GM23338 (cell line): ENCODE measurements around the gene SLC6A7. TPM values are rescaled to one million over a fixed set of nuclear protein-coding genes. Genes with fewer than 3 reads are reported as not detected.

Experiments used
- ATAC-seq: fragments of 200-7000 bp; cut with Tn5 transposase; 3 replicates; pipeline ENCODE4 v1.9.1; 2020
- DNase-seq: peaks from one replicate; pipeline ENCODE4 v3.0.0-alpha.2; 2015; ENCODE audit warnings: low spot score
- H2AFZ ChIP-seq: fragments of 200-600 bp; sonication (generic); 2 replicates; pipeline ENCODE4 v1.8.0; 2016; ENCODE audit warnings: antibody characterized with exemption, mild to moderate bottlenecking, moderate library complexity
- H3F3A ChIP-seq: fragments of 200-600 bp; sonication (generic); replicated peaks from 2 replicates; pipeline ENCODE4 v1.8.0; 2017; ENCODE audit warnings: antibody characterized with exemption, mixed run types, low read depth
- H3K27ac ChIP-seq: fragments of 200-600 bp; sonication (generic); 2 replicates; pipeline ENCODE4 v1.6.1; 2016; ENCODE audit warnings: low read depth
- H3K27me3 ChIP-seq: fragments of 200-600 bp; sonication (generic); 2 replicates; pipeline ENCODE4 v1.8.0; 2016; ENCODE audit warnings: mild to moderate bottlenecking, mixed run types, moderate library complexity; ENCODE audit not compliant: insufficient read depth
- H3K36me3 ChIP-seq: fragments of 200-600 bp; sonication (generic); 2 replicates; pipeline ENCODE4 v1.8.0; 2016; ENCODE audit warnings: mild to moderate bottlenecking; ENCODE audit not compliant: insufficient read depth
- H3K4me1 ChIP-seq: fragments of 200-600 bp; sonication (generic); 2 replicates; pipeline ENCODE4 v1.8.0; 2016; ENCODE audit warnings: mild to moderate bottlenecking, moderate library complexity; ENCODE audit not compliant: insufficient read depth
- H3K4me2 ChIP-seq: fragments of 200-600 bp; sonication (generic); 2 replicates; pipeline ENCODE4 v1.7.1; 2017; ENCODE audit warnings: mixed run types
- H3K4me3 ChIP-seq: fragments of 200-600 bp; sonication (generic); 2 replicates; pipeline ENCODE4 v1.6.1; 2016; ENCODE audit warnings: mixed run types
- H3K79me2 ChIP-seq: fragments of 200-600 bp; sonication (generic); replicated peaks from 2 replicates; pipeline ENCODE4 v1.8.0; 2017; ENCODE audit warnings: mild to moderate bottlenecking; ENCODE audit not compliant: insufficient read depth
- H3K9me2 ChIP-seq: fragments of 200-600 bp; sonication (generic); 2 replicates; pipeline ENCODE4 v1.8.0; 2017; ENCODE audit not compliant: insufficient read depth
- H4K20me1 ChIP-seq: fragments of 200-600 bp; sonication (generic); replicated peaks from 2 replicates; pipeline ENCODE4 v1.8.0; 2017; ENCODE audit warnings: mild to moderate bottlenecking; ENCODE audit not compliant: insufficient read depth
- H3K27ac Mint-ChIP-seq: 2 replicates; pipeline ENCODE4 v1.8.0; 2020; ENCODE audit warnings: inconsistent platforms, mild to moderate bottlenecking, moderate library complexity, mixed read lengths
- H3K27me3 Mint-ChIP-seq: 3 replicates; pipeline ENCODE4 v1.8.0; 2022; ENCODE audit warnings: low read depth, mild to moderate bottlenecking, moderate library complexity, mixed read lengths, inconsistent platforms; ENCODE audit not compliant: insufficient read depth, poor library complexity
- H3K36me3 Mint-ChIP-seq: 3 replicates; pipeline ENCODE4 v1.8.0; 2021; ENCODE audit warnings: low read depth, mild to moderate bottlenecking, inconsistent platforms, moderate library complexity, mixed read lengths
- H3K4me1 Mint-ChIP-seq: 3 replicates; pipeline ENCODE4 v1.8.0; 2020; ENCODE audit warnings: mild to moderate bottlenecking, inconsistent platforms, mixed read lengths
- H3K4me3 Mint-ChIP-seq: 3 replicates; pipeline ENCODE4 v1.8.0; 2021; ENCODE audit warnings: moderate library complexity, mild to moderate bottlenecking, inconsistent platforms, mixed read lengths
- H3K9me3 Mint-ChIP-seq: 3 replicates; pipeline ENCODE4 v1.8.0; 2020; ENCODE audit warnings: moderate library complexity, mild to moderate bottlenecking, inconsistent platforms, mixed read lengths
- CREB1 ChIP-seq: fragments of 250-450 bp; sonication (Bioruptor Pico); IDR thresholded peaks from 2 replicates; pipeline ENCODE4 v1.5.0; 2020; ENCODE audit warnings: low read depth, mild to moderate bottlenecking, moderate library complexity
- CTCF ChIP-seq, 2 experiments: fragments of 200-600 bp in 1 of 2; sonication (generic) in 1 of 2; conservative IDR thresholded peaks; 2 replicates each; pipeline versions ENCODE4 v1.5.1 to v1.6.1; 2016 to 2017; ENCODE audit warnings: antibody characterized with exemption in 2 of 2, low read depth in 2 of 2, mild to moderate bottlenecking in 2 of 2, moderate library complexity in 1 of 2
- ETS1 ChIP-seq: IDR thresholded peaks from 2 replicates; pipeline ENCODE4 v1.6.1; 2016; ENCODE audit warnings: antibody characterized with exemption
- EZH2 ChIP-seq: fragments of 200-600 bp; sonication (generic); IDR thresholded peaks from one replicate; pipeline ENCODE4 v1.8.0; 2017; ENCODE audit warnings: antibody characterized with exemption, mild to moderate bottlenecking, low read depth; ENCODE audit not compliant: unreplicated experiment
- EZH2phosphoT487 ChIP-seq: fragments of 200-600 bp; sonication (generic); IDR thresholded peaks from one replicate; pipeline ENCODE4 v1.8.1; 2018; ENCODE audit warnings: antibody characterized with exemption; ENCODE audit not compliant: unreplicated experiment
- NANOG ChIP-seq: IDR thresholded peaks from 2 replicates; pipeline ENCODE4 v1.6.1; 2016; ENCODE audit warnings: antibody characterized with exemption, borderline replicate concordance
- POLR2AphosphoS5 ChIP-seq: IDR thresholded peaks from 2 replicates; pipeline ENCODE4 v1.6.1; 2016; ENCODE audit warnings: antibody characterized with exemption, low read depth
- STAT1 ChIP-seq: IDR thresholded peaks from one replicate; pipeline ENCODE4 v1.6.1; 2016; ENCODE audit warnings: antibody characterized with exemption; ENCODE audit not compliant: unreplicated experiment
- ZNF114 ChIP-seq: fragments of 250-450 bp; sonication (Bioruptor Pico); IDR thresholded peaks from 2 replicates; pipeline ENCODE4 v1.5.0; 2020; ENCODE audit warnings: mild to moderate bottlenecking, moderate library complexity
- ZNF331 ChIP-seq: fragments of 250-450 bp; sonication (Bioruptor Pico); IDR thresholded peaks from 2 replicates; pipeline ENCODE4 v1.5.0; 2020; ENCODE audit warnings: low read depth, mild to moderate bottlenecking, moderate library complexity
- ZNF462 ChIP-seq: fragments of 250-450 bp; sonication (Bioruptor Pico); IDR thresholded peaks from 2 replicates; pipeline ENCODE4 v1.5.0; 2020; ENCODE audit warnings: mild to moderate bottlenecking, moderate library complexity
- polyA plus RNA-seq: library from polyadenylated mRNA; unstranded; fragments of >200 nt; fragmentation: Nextera tagmentation; extraction: Ambion mirVana; gene quantifications from 2 replicates; pipeline ENCODE4 v1.2.1, GENCODE V29; 2016
- total RNA-seq: library from RNA; depleted of rRNA; stranded (reverse); fragments of >200 nt; shearing (Covaris generic); gene quantifications from 2 replicates; pipeline ENCODE4 v1.2.3, GENCODE V29; 2014

The SLC6A7 gene
- total and polyA plus RNA-seq, 2 experiments from 2014 or later, result not detected

- H3F3A ChIP-seq, result 0 out of 2 replicates have a peak, but pooled peaks cover 4% of the 10 kb centered on the region
- no peak overlapping the region for H3K27ac ChIP-seq
- H3K4me3 ChIP-seq, result no peak overlapping the region
- peaks cover 14% of the 10 kb centered on the region for H3K27me3 Mint-ChIP-seq
- TF ChIP-seq STAT1, result no peak
- TF ChIP-seq EZH2phosphoT487, result no peak
- no peaks in the 10 kb centered on the region for H3K79me2 ChIP-seq
- H3K4me3 Mint-ChIP-seq, result no peak overlapping the region
- no peaks in the 10 kb centered on the region for H3K36me3 ChIP-seq
- no peak for ATAC-seq
- 0 out of 2 replicates have a peak overlapping the region, but pooled peaks have one; percentile 98 for H2AFZ ChIP-seq
- no peaks in the 10 kb centered on the region for H3K36me3 Mint-ChIP-seq
- no peak for DNase-seq
- no peak overlapping the region for H3K27ac Mint-ChIP-seq
- no peak overlapping the region for H3K4me2 ChIP-seq
- H3K27me3 ChIP-seq, result no peaks in the 10 kb centered on the region
- no peaks in the 10 kb centered on the region for H3K9me3 Mint-ChIP-seq
- no peaks in the 10 kb centered on the region for H3K9me2 ChIP-seq
- H3K4me1 ChIP-seq, result peaks cover 25% of the 10 kb centered on the region
- no peaks in the 10 kb centered on the region for H4K20me1 ChIP-seq
- H3K4me1 Mint-ChIP-seq, result peaks cover 34% of the 10 kb centered on the region
These were observed 33.3 kb upstream of the SLC6A7 start for GRCh38 chr5:150156540-150156939.

- Histone ChIP-seq H3K4me2 (no peak overlapping the region), H2AFZ (no peak overlapping the region), H3K27ac (no peak overlapping the region), H3K27me3 (no peaks in the 10 kb centered on the region), H3K4me1 (peaks cover 25% of the 10 kb centered on the region), H3K9me2 (no peaks in the 10 kb centered on the region), H3F3A (0 out of 2 replicates have a peak, but pooled peaks cover 4% of the 10 kb centered on the region), H3K36me3 (no peaks in the 10 kb centered on the region), H3K4me3 (no peak overlapping the region), H4K20me1 (no peaks in the 10 kb centered on the region), H3K79me2 (no peaks in the 10 kb centered on the region)
- no peaks in the 10 kb centered on the region for H3K9me3 Mint-ChIP-seq
- ATAC-seq, result no peak
- peaks cover 34% of the 10 kb centered on the region for H3K4me1 Mint-ChIP-seq
- no peaks in the 10 kb centered on the region for H3K36me3 Mint-ChIP-seq
- no peak overlapping the region for H3K4me3 Mint-ChIP-seq
- no peak overlapping the region for H3K27ac Mint-ChIP-seq
- peaks cover 15% of the 10 kb centered on the region for H3K27me3 Mint-ChIP-seq
- no peak for DNase-seq
- TF ChIP-seq ETS1, result no peak
- no peak for TF ChIP-seq CTCF (conservative IDR thresholded peaks at IDR 0.05; ENCODE audit: low read depth in 2 of 2)
- TF ChIP-seq ZNF114 (CRISPR knock-in tag), result no peak
- no peak for TF ChIP-seq ZNF462
- no peak for TF ChIP-seq EZH2
- no peak for TF ChIP-seq STAT1
- TF ChIP-seq NANOG, result no peak
- TF ChIP-seq ZNF331, result no peak
- TF ChIP-seq CREB1, result no peak
- no peak for TF ChIP-seq POLR2AphosphoS5
These were observed 32.7 kb upstream of the SLC6A7 start for GRCh38 chr5:150157168-150157567.
